Muscle layer of duodenum (tissue), 2 donors: ENCODE measurements around the gene ANKRD60.

ENCODE experiments used
- H3K27ac ChIP-seq: one replicate; pipeline ENCODE4 v1.7.0; 2013; ENCODE audit warnings: mild to moderate bottlenecking, low read length
- H3K27me3 ChIP-seq: one replicate; pipeline ENCODE4 v1.7.0; 2013; ENCODE audit warnings: low read depth, mild to moderate bottlenecking, control low read depth, low read length
- H3K36me3 ChIP-seq, 2 donors: one replicate each; pipeline ENCODE4 v1.7.0; 2013; ENCODE audit warnings: low read length in 2 of 2, control low read depth in 1 of 2, mild to moderate bottlenecking in 1 of 2; ENCODE audit not compliant: insufficient read depth in 2 of 2, control insufficient read depth in 1 of 2
- H3K4me1 ChIP-seq, 2 donors: one replicate each; pipeline ENCODE4 v1.7.0; 2013; ENCODE audit warnings: low read length in 2 of 2, mild to moderate bottlenecking in 2 of 2, control low read depth in 1 of 2, moderate library complexity in 1 of 2; ENCODE audit not compliant: insufficient read depth in 2 of 2, control insufficient read depth in 1 of 2
- H3K4me3 ChIP-seq, 2 donors: one replicate each; pipeline ENCODE4 v1.7.0; 2013; ENCODE audit warnings: low read length in 2 of 2, low read depth in 1 of 2, mild to moderate bottlenecking in 1 of 2
- H3K9me3 ChIP-seq, 2 donors: one replicate each; pipeline ENCODE4 v1.7.0; 2013; ENCODE audit warnings: low read length in 2 of 2, control low read depth in 1 of 2, mild to moderate bottlenecking in 1 of 2; ENCODE audit not compliant: control insufficient read depth in 1 of 2
- donor health status: healthy.

Gene ANKRD60

GRCh38 chr20:58260006-58260405 is 31.6 kb upstream of the ANKRD60 start:
- Histone ChIP-seq H3K36me3 (peaks cover 6 to 11% of the 10 kb centered on the region in 2 donors), H3K9me3 (no peaks in the 10 kb centered on the region), H3K4me3 (no peak overlapping the region), H3K27ac (no peak overlapping the region), H3K4me1 (no peaks in the 10 kb centered on the region), H3K27me3 (no peaks in the 10 kb centered on the region)

GRCh38 chr20:58256842-58257241 is 28.4 kb upstream of the ANKRD60 start:
- Histone ChIP-seq H3K27ac (no peak overlapping the region), H3K36me3 (no peaks in the 10 kb centered on the region), H3K9me3 (no peaks in the 10 kb centered on the region), H3K4me3 (no peak overlapping the region), H3K27me3 (no peaks in the 10 kb centered on the region), H3K4me1 (no peaks in the 10 kb centered on the region)

- no peak overlapping the region for H3K27ac ChIP-seq
- H3K36me3 ChIP-seq: peaks cover 0 to 1% of the 10 kb centered on the region in 2 donors
- H3K4me3 ChIP-seq: no peak overlapping the region
- no peaks in the 10 kb centered on the region for H3K9me3 ChIP-seq
- no peaks in the 10 kb centered on the region for H3K4me1 ChIP-seq
- H3K27me3 ChIP-seq: no peaks in the 10 kb centered on the region
These were observed 27.9 kb upstream of the ANKRD60 start for GRCh38 chr20:58256307-58256706.

- no peaks in the 10 kb centered on the region for H3K4me1 ChIP-seq
- no peaks in the 10 kb centered on the region for H3K27me3 ChIP-seq
These were observed 26.4 kb upstream of the ANKRD60 start for GRCh38 chr20:58254890-58255289.

GRCh38 chr20:58251979-58252591 is 23.6 kb upstream of the ANKRD60 start:
- Histone ChIP-seq H3K27ac (no peak overlapping the region), H3K36me3 (peaks cover 10 to 23% of the 10 kb centered on the region in 2 donors), H3K9me3 (no peaks in the 10 kb centered on the region), H3K4me3 (no peak overlapping the region), H3K4me1 (no peaks in the 10 kb centered on the region), H3K27me3 (no peaks in the 10 kb centered on the region)

More at GRCh38 chr20:58254890-58255289, 26.4 kb upstream of the ANKRD60 start:
- Histone ChIP-seq H3K27ac (no peak overlapping the region), H3K9me3 (no peaks in the 10 kb centered on the region), H3K36me3 (peaks cover 7 to 13% of the 10 kb centered on the region in 2 donors), H3K4me3 (no peak overlapping the region)

- Histone ChIP-seq H3K36me3 (peaks cover 10 to 29% of the 10 kb centered on the region in 2 donors), H3K9me3 (no peaks in the 10 kb centered on the region), H3K4me3 (no peak overlapping the region), H3K27ac (no peak overlapping the region), H3K27me3 (no peaks in the 10 kb centered on the region), H3K4me1 (no peaks in the 10 kb centered on the region)
These were observed 23.0 kb upstream of the ANKRD60 start for GRCh38 chr20:58251348-58251978.

GRCh38 chr20:58246346-58246745 is 17.9 kb upstream of the ANKRD60 start:
- Histone ChIP-seq H3K9me3 (no peaks in the 10 kb centered on the region), H3K4me3 (no peak overlapping the region), H3K36me3 (peaks cover 44 to 71% of the 10 kb centered on the region in 2 donors), H3K4me1 (no peaks in the 10 kb centered on the region), H3K27ac (no peak overlapping the region), H3K27me3 (no peaks in the 10 kb centered on the region)

- H3K27me3 ChIP-seq: no peaks in the 10 kb centered on the region
- no peak overlapping the region for H3K4me3 ChIP-seq
- no peaks in the 10 kb centered on the region for H3K9me3 ChIP-seq
- H3K36me3 ChIP-seq: peaks cover 41 to 67% of the 10 kb centered on the region in 2 donors
- H3K4me1 ChIP-seq: no peaks in the 10 kb centered on the region
- no peak overlapping the region for H3K27ac ChIP-seq
These were observed 17.5 kb upstream of the ANKRD60 start for GRCh38 chr20:58245931-58246330.

GRCh38 chr20:58245181-58245891 is 16.9 kb upstream of the ANKRD60 start:
- H3K4me1 ChIP-seq: no peaks in the 10 kb centered on the region

GRCh38 chr20:58244517-58245030 is 16.1 kb upstream of the ANKRD60 start:
- no peaks in the 10 kb centered on the region for H3K4me1 ChIP-seq

More at GRCh38 chr20:58245181-58245891, 16.9 kb upstream of the ANKRD60 start:
- no peak overlapping the region for H3K4me3 ChIP-seq
- no peak overlapping the region for H3K27ac ChIP-seq
- H3K36me3 ChIP-seq: peaks cover 38 to 64% of the 10 kb centered on the region in 2 donors
- H3K9me3 ChIP-seq: no peaks in the 10 kb centered on the region
- H3K27me3 ChIP-seq: no peaks in the 10 kb centered on the region

GRCh38 chr20:58243653-58244410 is 15.4 kb upstream of the ANKRD60 start:
- no peaks in the 10 kb centered on the region for H3K27me3 ChIP-seq
- no peaks in the 10 kb centered on the region for H3K4me1 ChIP-seq
- no peak overlapping the region for H3K27ac ChIP-seq
- no peak overlapping the region for H3K4me3 ChIP-seq
- no peaks in the 10 kb centered on the region for H3K9me3 ChIP-seq
- peaks cover 45 to 65% of the 10 kb centered on the region in 2 donors for H3K36me3 ChIP-seq

More at GRCh38 chr20:58244517-58245030, 16.1 kb upstream of the ANKRD60 start:
- Histone ChIP-seq H3K9me3 (no peaks in the 10 kb centered on the region), H3K27ac (no peak overlapping the region), H3K27me3 (no peaks in the 10 kb centered on the region), H3K4me3 (no peak overlapping the region), H3K36me3 (peaks cover 41 to 58% of the 10 kb centered on the region in 2 donors)
